ENCODE measurements around the gene MICAL3. TPM values are rescaled to one million over a fixed set of nuclear protein-coding genes. Genes with fewer than 3 reads are reported as not detected.

MICAL3 gene
- total RNA-seq, 1 donor from 2014 or later = 44.8 TPM

- DNase-seq (ENCODE audit: low spot score in 2 of 2) (no peak), FAIRE-seq (no peak)
These were observed 166.3 kb downstream of the MICAL3 start for GRCh38 chr22:17858033-17858432.

- DNase-seq (ENCODE audit: low spot score in 2 of 2) = no peak
- no peak for FAIRE-seq
These were observed 168.6 kb downstream of the MICAL3 start for GRCh38 chr22:17855572-17856290.

- DNase-seq (ENCODE audit: low spot score in 2 of 2) = no peak
- no peak for FAIRE-seq
These were observed 171.3 kb downstream of the MICAL3 start for GRCh38 chr22:17853073-17853472.

GRCh38 chr22:17851759-17852158 lies 172.6 kb downstream of the MICAL3 start:
- FAIRE-seq (no peak), DNase-seq (ENCODE audit: low spot score in 2 of 2) (no peak)

- no peak for FAIRE-seq
- no peak for DNase-seq (ENCODE audit: low spot score in 2 of 2)
These were observed 176.8 kb downstream of the MICAL3 start for GRCh38 chr22:17847360-17848078.

GRCh38 chr22:17846326-17846992 lies 177.9 kb downstream of the MICAL3 start:
- FAIRE-seq (no peak), DNase-seq (ENCODE audit: low spot score in 2 of 2) (no peak)

- FAIRE-seq (no peak), DNase-seq (ENCODE audit: low spot score in 2 of 2) (peak in 1 of 2 donors; percentile 45)
These were observed 178.6 kb downstream of the MICAL3 start for GRCh38 chr22:17845790-17846189.

GRCh38 chr22:17845327-17845726 lies 179.0 kb downstream of the MICAL3 start:
- DNase-seq (ENCODE audit: low spot score in 2 of 2) (no peak), FAIRE-seq (no peak)

GRCh38 chr22:17844150-17844549 lies 180.2 kb downstream of the MICAL3 start:
- DNase-seq (ENCODE audit: low spot score in 2 of 2) (no peak), FAIRE-seq (no peak)

- no peak for DNase-seq (ENCODE audit: low spot score in 2 of 2)
These were observed 182.0 kb downstream of the MICAL3 start for GRCh38 chr22:17842386-17842785.

GRCh38 chr22:17841836-17842235 lies 182.5 kb downstream of the MICAL3 start:
- DNase-seq (ENCODE audit: low spot score in 2 of 2) (no peak), FAIRE-seq (no peak)

More at GRCh38 chr22:17842386-17842785, 182.0 kb downstream of the MICAL3 start:
- no peak for FAIRE-seq

GRCh38 chr22:17838180-17838865 lies 186.0 kb downstream of the MICAL3 start:
- DNase-seq (ENCODE audit: low spot score in 2 of 2) (no peak), FAIRE-seq (no peak)

- FAIRE-seq = no peak
These were observed 187.2 kb downstream of the MICAL3 start for GRCh38 chr22:17836992-17837742.

GRCh38 chr22:17835256-17835655 lies 189.1 kb downstream of the MICAL3 start:
- FAIRE-seq (no peak), DNase-seq (ENCODE audit: low spot score in 2 of 2) (no peak)

More at GRCh38 chr22:17836992-17837742, 187.2 kb downstream of the MICAL3 start:
- no peak for DNase-seq (ENCODE audit: low spot score in 2 of 2)

GRCh38 chr22:17833489-17833888 lies 190.9 kb downstream of the MICAL3 start:
- FAIRE-seq = no peak
- DNase-seq (ENCODE audit: low spot score in 2 of 2) = no peak

- DNase-seq (ENCODE audit: low spot score in 2 of 2) = no peak
- FAIRE-seq = no peak
These were observed 191.7 kb downstream of the MICAL3 start for GRCh38 chr22:17832665-17833064.

- DNase-seq (ENCODE audit: low spot score in 2 of 2) = no peak
- no peak for FAIRE-seq
These were observed 192.7 kb downstream of the MICAL3 start for GRCh38 chr22:17831501-17832251.

GRCh38 chr22:17830043-17830961 lies 194.1 kb downstream of the MICAL3 start:
- DNase-seq (ENCODE audit: low spot score in 2 of 2) = peak; percentile 82 to 87
- FAIRE-seq = no peak
